GM23338 (cell line): ENCODE data around the gene STRBP. TPM values are rescaled to one million over a fixed set of nuclear protein-coding genes. Genes with fewer than 3 reads are reported as not detected.
"Not testable (repeated sequence)": the region's sequence is repeated elsewhere in the genome, so short reads cannot be mapped to it uniquely, and the experiment has no call there.

Source experiments
- ATAC-seq: fragments of 200-7000 bp; cut with Tn5 transposase; 3 replicates; pipeline ENCODE4 v1.9.1; 2020
- DNase-seq: peaks from one replicate; pipeline ENCODE4 v3.0.0-alpha.2; 2015; ENCODE audit warnings: low spot score
- H2AFZ ChIP-seq: fragments of 200-600 bp; sonication (generic); 2 replicates; pipeline ENCODE4 v1.8.0; 2016; ENCODE audit warnings: antibody characterized with exemption, mild to moderate bottlenecking, moderate library complexity
- H3F3A ChIP-seq: fragments of 200-600 bp; sonication (generic); replicated peaks from 2 replicates; pipeline ENCODE4 v1.8.0; 2017; ENCODE audit warnings: antibody characterized with exemption, mixed run types, low read depth
- H3K27ac ChIP-seq: fragments of 200-600 bp; sonication (generic); 2 replicates; pipeline ENCODE4 v1.6.1; 2016; ENCODE audit warnings: low read depth
- H3K27me3 ChIP-seq: fragments of 200-600 bp; sonication (generic); 2 replicates; pipeline ENCODE4 v1.8.0; 2016; ENCODE audit warnings: mild to moderate bottlenecking, mixed run types, moderate library complexity; ENCODE audit not compliant: insufficient read depth
- H3K36me3 ChIP-seq: fragments of 200-600 bp; sonication (generic); 2 replicates; pipeline ENCODE4 v1.8.0; 2016; ENCODE audit warnings: mild to moderate bottlenecking; ENCODE audit not compliant: insufficient read depth
- H3K4me1 ChIP-seq: fragments of 200-600 bp; sonication (generic); 2 replicates; pipeline ENCODE4 v1.8.0; 2016; ENCODE audit warnings: mild to moderate bottlenecking, moderate library complexity; ENCODE audit not compliant: insufficient read depth
- H3K4me2 ChIP-seq: fragments of 200-600 bp; sonication (generic); 2 replicates; pipeline ENCODE4 v1.7.1; 2017; ENCODE audit warnings: mixed run types
- H3K4me3 ChIP-seq: fragments of 200-600 bp; sonication (generic); 2 replicates; pipeline ENCODE4 v1.6.1; 2016; ENCODE audit warnings: mixed run types
- H3K79me2 ChIP-seq: fragments of 200-600 bp; sonication (generic); replicated peaks from 2 replicates; pipeline ENCODE4 v1.8.0; 2017; ENCODE audit warnings: mild to moderate bottlenecking; ENCODE audit not compliant: insufficient read depth
- H3K9me2 ChIP-seq: fragments of 200-600 bp; sonication (generic); 2 replicates; pipeline ENCODE4 v1.8.0; 2017; ENCODE audit not compliant: insufficient read depth
- H4K20me1 ChIP-seq: fragments of 200-600 bp; sonication (generic); replicated peaks from 2 replicates; pipeline ENCODE4 v1.8.0; 2017; ENCODE audit warnings: mild to moderate bottlenecking; ENCODE audit not compliant: insufficient read depth
- H3K27ac Mint-ChIP-seq: 2 replicates; pipeline ENCODE4 v1.8.0; 2020; ENCODE audit warnings: inconsistent platforms, mild to moderate bottlenecking, moderate library complexity, mixed read lengths
- H3K27me3 Mint-ChIP-seq: 3 replicates; pipeline ENCODE4 v1.8.0; 2022; ENCODE audit warnings: low read depth, mild to moderate bottlenecking, moderate library complexity, mixed read lengths, inconsistent platforms; ENCODE audit not compliant: insufficient read depth, poor library complexity
- H3K36me3 Mint-ChIP-seq: 3 replicates; pipeline ENCODE4 v1.8.0; 2021; ENCODE audit warnings: low read depth, mild to moderate bottlenecking, inconsistent platforms, moderate library complexity, mixed read lengths
- H3K4me1 Mint-ChIP-seq: 3 replicates; pipeline ENCODE4 v1.8.0; 2020; ENCODE audit warnings: mild to moderate bottlenecking, inconsistent platforms, mixed read lengths
- H3K4me3 Mint-ChIP-seq: 3 replicates; pipeline ENCODE4 v1.8.0; 2021; ENCODE audit warnings: moderate library complexity, mild to moderate bottlenecking, inconsistent platforms, mixed read lengths
- H3K9me3 Mint-ChIP-seq: 3 replicates; pipeline ENCODE4 v1.8.0; 2020; ENCODE audit warnings: moderate library complexity, mild to moderate bottlenecking, inconsistent platforms, mixed read lengths
- CREB1 ChIP-seq: fragments of 250-450 bp; sonication (Bioruptor Pico); IDR thresholded peaks from 2 replicates; pipeline ENCODE4 v1.5.0; 2020; ENCODE audit warnings: low read depth, mild to moderate bottlenecking, moderate library complexity
- EZH2 ChIP-seq: fragments of 200-600 bp; sonication (generic); IDR thresholded peaks from one replicate; pipeline ENCODE4 v1.8.0; 2017; ENCODE audit warnings: antibody characterized with exemption, mild to moderate bottlenecking, low read depth; ENCODE audit not compliant: unreplicated experiment
- EZH2phosphoT487 ChIP-seq: fragments of 200-600 bp; sonication (generic); IDR thresholded peaks from one replicate; pipeline ENCODE4 v1.8.1; 2018; ENCODE audit warnings: antibody characterized with exemption; ENCODE audit not compliant: unreplicated experiment
- NANOG ChIP-seq: IDR thresholded peaks from 2 replicates; pipeline ENCODE4 v1.6.1; 2016; ENCODE audit warnings: antibody characterized with exemption, borderline replicate concordance
- POLR2AphosphoS5 ChIP-seq: IDR thresholded peaks from 2 replicates; pipeline ENCODE4 v1.6.1; 2016; ENCODE audit warnings: antibody characterized with exemption, low read depth
- STAT1 ChIP-seq: IDR thresholded peaks from one replicate; pipeline ENCODE4 v1.6.1; 2016; ENCODE audit warnings: antibody characterized with exemption; ENCODE audit not compliant: unreplicated experiment
- ZNF114 ChIP-seq: fragments of 250-450 bp; sonication (Bioruptor Pico); IDR thresholded peaks from 2 replicates; pipeline ENCODE4 v1.5.0; 2020; ENCODE audit warnings: mild to moderate bottlenecking, moderate library complexity
- ZNF331 ChIP-seq: fragments of 250-450 bp; sonication (Bioruptor Pico); IDR thresholded peaks from 2 replicates; pipeline ENCODE4 v1.5.0; 2020; ENCODE audit warnings: low read depth, mild to moderate bottlenecking, moderate library complexity
- ZNF462 ChIP-seq: fragments of 250-450 bp; sonication (Bioruptor Pico); IDR thresholded peaks from 2 replicates; pipeline ENCODE4 v1.5.0; 2020; ENCODE audit warnings: mild to moderate bottlenecking, moderate library complexity
- polyA plus RNA-seq: library from polyadenylated mRNA; unstranded; fragments of >200 nt; fragmentation: Nextera tagmentation; extraction: Ambion mirVana; gene quantifications from 2 replicates; pipeline ENCODE4 v1.2.1, GENCODE V29; 2016
- total RNA-seq: library from RNA; depleted of rRNA; stranded (reverse); fragments of >200 nt; shearing (Covaris generic); gene quantifications from 2 replicates; pipeline ENCODE4 v1.2.3, GENCODE V29; 2014
- TF ChIP-seq, protein P1 (sequence below): IDR thresholded peaks from one replicate; pipeline ENCODE4 v1.6.1; 2018; ENCODE audit warnings: antibody characterized with exemption; ENCODE audit not compliant: unreplicated experiment
- TF ChIP-seq, protein P2 (sequence below), 2 experiments: fragments of 200-600 bp in 1 of 2; sonication (generic) in 1 of 2; conservative IDR thresholded peaks; 2 replicates each; pipeline versions ENCODE4 v1.5.1 to v1.6.1; 2016 to 2017; ENCODE audit warnings: antibody characterized with exemption in 2 of 2, low read depth in 2 of 2, mild to moderate bottlenecking in 2 of 2, moderate library complexity in 1 of 2

STRBP gene
- total and polyA plus RNA-seq, 2 experiments from 2014 or later, result 80.5 to 116 TPM

DNA sequence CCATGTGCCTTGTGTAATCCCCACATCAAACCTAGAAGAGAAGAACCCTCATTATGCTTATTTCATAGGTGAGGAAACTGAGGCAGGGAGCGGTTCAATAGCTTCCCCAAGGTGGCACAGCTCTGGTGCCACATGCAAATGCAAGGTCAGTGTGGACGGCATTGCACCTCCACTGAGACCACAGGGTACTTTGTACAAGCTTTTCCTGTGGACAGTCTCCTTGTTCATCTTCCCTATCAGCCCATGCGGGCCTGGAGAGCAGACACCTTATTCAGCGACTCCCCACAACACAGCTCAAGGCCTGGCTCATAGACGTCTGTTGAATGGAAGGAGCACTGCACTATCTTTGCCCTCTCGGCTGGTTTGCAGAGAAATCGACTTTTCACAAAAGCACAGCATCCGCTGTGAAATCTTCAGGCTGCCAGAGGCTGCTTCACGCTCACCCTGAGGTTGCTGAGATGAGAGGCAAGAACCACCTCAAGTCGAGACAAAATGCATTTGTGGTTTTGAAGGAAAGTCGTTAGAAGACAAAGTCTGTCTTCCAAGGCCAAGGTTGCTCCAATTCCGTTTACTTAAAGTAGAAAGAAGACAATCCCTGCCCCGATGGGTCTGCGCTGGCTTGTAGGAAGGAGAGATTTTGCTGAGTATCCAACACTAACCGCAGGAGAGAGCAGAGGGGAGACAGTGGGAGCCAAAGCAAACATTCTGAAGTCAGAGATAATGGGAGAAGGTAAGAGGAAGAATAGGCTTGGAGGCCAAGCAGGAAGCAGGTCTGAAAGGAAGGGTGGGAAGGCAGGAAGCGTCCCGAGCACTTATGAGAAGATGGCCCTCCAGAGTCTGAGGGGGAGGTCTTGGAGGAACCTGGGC lies 34.2 kb upstream of the STRBP start:
- Histone ChIP-seq H3K27ac (no peak overlapping the region), H3K4me2 (no peak overlapping the region), H3F3A (no peaks in the 10 kb centered on the region), H3K9me2 (no peaks in the 10 kb centered on the region), H3K4me1 (no peaks in the 10 kb centered on the region), H3K4me3 (no peak overlapping the region), H2AFZ (peak overlapping the region; percentile 74), H4K20me1 (no peaks in the 10 kb centered on the region), H3K27me3 (no peaks in the 10 kb centered on the region), H3K79me2 (no peaks in the 10 kb centered on the region), H3K36me3 (no peaks in the 10 kb centered on the region)
- no peak overlapping the region for H3K4me3 Mint-ChIP-seq
- H3K9me3 Mint-ChIP-seq, result no peaks in the 10 kb centered on the region
- DNase-seq (no peak), ATAC-seq (no peak)
- peaks cover 18% of the 10 kb centered on the region for H3K4me1 Mint-ChIP-seq
- H3K36me3 Mint-ChIP-seq, result no peaks in the 10 kb centered on the region
- no peak overlapping the region for H3K27ac Mint-ChIP-seq
- H3K27me3 Mint-ChIP-seq, result peaks cover 14% of the 10 kb centered on the region
- TF ChIP-seq ZNF114 (CRISPR knock-in tag) (no peak), NANOG (no peak), POLR2AphosphoS5 (no peak), EZH2phosphoT487 (no peak), EZH2 (no peak), CREB1 (no peak), ZNF462 (no peak), STAT1 (no peak), ZNF331 (no peak)
- TF ChIP-seq, protein P1, sequence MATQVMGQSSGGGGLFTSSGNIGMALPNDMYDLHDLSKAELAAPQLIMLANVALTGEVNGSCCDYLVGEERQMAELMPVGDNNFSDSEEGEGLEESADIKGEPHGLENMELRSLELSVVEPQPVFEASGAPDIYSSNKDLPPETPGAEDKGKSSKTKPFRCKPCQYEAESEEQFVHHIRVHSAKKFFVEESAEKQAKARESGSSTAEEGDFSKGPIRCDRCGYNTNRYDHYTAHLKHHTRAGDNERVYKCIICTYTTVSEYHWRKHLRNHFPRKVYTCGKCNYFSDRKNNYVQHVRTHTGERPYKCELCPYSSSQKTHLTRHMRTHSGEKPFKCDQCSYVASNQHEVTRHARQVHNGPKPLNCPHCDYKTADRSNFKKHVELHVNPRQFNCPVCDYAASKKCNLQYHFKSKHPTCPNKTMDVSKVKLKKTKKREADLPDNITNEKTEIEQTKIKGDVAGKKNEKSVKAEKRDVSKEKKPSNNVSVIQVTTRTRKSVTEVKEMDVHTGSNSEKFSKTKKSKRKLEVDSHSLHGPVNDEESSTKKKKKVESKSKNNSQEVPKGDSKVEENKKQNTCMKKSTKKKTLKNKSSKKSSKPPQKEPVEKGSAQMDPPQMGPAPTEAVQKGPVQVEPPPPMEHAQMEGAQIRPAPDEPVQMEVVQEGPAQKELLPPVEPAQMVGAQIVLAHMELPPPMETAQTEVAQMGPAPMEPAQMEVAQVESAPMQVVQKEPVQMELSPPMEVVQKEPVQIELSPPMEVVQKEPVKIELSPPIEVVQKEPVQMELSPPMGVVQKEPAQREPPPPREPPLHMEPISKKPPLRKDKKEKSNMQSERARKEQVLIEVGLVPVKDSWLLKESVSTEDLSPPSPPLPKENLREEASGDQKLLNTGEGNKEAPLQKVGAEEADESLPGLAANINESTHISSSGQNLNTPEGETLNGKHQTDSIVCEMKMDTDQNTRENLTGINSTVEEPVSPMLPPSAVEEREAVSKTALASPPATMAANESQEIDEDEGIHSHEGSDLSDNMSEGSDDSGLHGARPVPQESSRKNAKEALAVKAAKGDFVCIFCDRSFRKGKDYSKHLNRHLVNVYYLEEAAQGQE, result no peak
- TF ChIP-seq, protein P2, sequence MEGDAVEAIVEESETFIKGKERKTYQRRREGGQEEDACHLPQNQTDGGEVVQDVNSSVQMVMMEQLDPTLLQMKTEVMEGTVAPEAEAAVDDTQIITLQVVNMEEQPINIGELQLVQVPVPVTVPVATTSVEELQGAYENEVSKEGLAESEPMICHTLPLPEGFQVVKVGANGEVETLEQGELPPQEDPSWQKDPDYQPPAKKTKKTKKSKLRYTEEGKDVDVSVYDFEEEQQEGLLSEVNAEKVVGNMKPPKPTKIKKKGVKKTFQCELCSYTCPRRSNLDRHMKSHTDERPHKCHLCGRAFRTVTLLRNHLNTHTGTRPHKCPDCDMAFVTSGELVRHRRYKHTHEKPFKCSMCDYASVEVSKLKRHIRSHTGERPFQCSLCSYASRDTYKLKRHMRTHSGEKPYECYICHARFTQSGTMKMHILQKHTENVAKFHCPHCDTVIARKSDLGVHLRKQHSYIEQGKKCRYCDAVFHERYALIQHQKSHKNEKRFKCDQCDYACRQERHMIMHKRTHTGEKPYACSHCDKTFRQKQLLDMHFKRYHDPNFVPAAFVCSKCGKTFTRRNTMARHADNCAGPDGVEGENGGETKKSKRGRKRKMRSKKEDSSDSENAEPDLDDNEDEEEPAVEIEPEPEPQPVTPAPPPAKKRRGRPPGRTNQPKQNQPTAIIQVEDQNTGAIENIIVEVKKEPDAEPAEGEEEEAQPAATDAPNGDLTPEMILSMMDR (conservative IDR thresholded peaks at IDR 0.05; ENCODE audit: low read depth in 2 of 2), result no peak

- H3K27ac ChIP-seq, H2AFZ ChIP-seq, H3K27me3 ChIP-seq, H3K36me3 Mint-ChIP-seq, H3K27ac Mint-ChIP-seq, H3K4me3 ChIP-seq, ATAC-seq, DNase-seq, H3K9me3 Mint-ChIP-seq, H3K4me3 Mint-ChIP-seq, H3K79me2 ChIP-seq, H3K36me3 ChIP-seq, H3F3A ChIP-seq, H3K9me2 ChIP-seq, H3K4me1 ChIP-seq, H3K4me2 ChIP-seq, H4K20me1 ChIP-seq: not testable (repeated sequence)
- Mint-ChIP-seq H3K4me1 (peaks cover 21% of the 10 kb centered on the region), H3K27me3 (peaks cover 14% of the 10 kb centered on the region)
Observed at GRCh38 chr9:123301936-123302335, 33.5 kb upstream of the STRBP start.
